ENCODE results near the gene PARP16. TPM values are rescaled to one million over a fixed set of nuclear protein-coding genes. Genes with fewer than 3 reads are reported as not detected.

Gene PARP16
- total and polyA plus RNA-seq, 3 donors from 2014 or later, result 12.3 to 30.9 (median 24.3) TPM

DNA sequence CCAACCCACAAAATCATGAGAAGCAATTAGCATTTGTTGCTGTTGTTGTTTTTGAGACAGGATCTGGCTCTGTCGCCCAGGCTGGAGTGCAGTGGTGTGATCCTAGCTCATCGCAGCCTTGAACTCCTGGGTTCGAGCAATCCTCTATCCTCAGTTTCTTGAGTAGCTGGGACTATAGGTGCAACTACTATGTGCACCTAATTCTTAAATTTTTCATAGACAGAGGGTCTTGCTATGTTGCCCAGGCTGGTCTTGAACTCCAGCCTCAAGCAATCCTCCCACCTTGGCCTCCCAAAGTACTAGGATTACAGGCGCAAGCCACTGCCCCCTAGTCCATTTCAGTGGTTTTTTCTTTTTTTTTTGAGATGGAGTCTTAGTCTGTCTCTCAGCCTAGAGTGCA is 18.3 kb downstream of the PARP16 start:
- Histone ChIP-seq H3K27ac (no peak overlapping the region), H3K4me1 (peaks cover 9% of the 10 kb centered on the region), H3K9me3 (no peaks in the 10 kb centered on the region), H3K4me3 (no peak overlapping the region), H3K27me3 (no peaks in the 10 kb centered on the region), H3K36me3 (ENCODE audit: low read depth, missing control alignments) (no peaks in the 10 kb centered on the region)
- 98 to 100% methylated on average over 4 of the region's 4 CpGs for WGBS, 2 donors
- no peak for DNase-seq
- no peak for TF ChIP-seq POLR2A (IDR thresholded peaks at IDR 0.05)
- TF ChIP-seq, protein P1, sequence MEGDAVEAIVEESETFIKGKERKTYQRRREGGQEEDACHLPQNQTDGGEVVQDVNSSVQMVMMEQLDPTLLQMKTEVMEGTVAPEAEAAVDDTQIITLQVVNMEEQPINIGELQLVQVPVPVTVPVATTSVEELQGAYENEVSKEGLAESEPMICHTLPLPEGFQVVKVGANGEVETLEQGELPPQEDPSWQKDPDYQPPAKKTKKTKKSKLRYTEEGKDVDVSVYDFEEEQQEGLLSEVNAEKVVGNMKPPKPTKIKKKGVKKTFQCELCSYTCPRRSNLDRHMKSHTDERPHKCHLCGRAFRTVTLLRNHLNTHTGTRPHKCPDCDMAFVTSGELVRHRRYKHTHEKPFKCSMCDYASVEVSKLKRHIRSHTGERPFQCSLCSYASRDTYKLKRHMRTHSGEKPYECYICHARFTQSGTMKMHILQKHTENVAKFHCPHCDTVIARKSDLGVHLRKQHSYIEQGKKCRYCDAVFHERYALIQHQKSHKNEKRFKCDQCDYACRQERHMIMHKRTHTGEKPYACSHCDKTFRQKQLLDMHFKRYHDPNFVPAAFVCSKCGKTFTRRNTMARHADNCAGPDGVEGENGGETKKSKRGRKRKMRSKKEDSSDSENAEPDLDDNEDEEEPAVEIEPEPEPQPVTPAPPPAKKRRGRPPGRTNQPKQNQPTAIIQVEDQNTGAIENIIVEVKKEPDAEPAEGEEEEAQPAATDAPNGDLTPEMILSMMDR (IDR thresholded peaks at IDR 0.05), result no peak
- intact Hi-C loops (cut with DNase I; ENCODE audit: low total_unique reads), result no loop called here

DNA sequence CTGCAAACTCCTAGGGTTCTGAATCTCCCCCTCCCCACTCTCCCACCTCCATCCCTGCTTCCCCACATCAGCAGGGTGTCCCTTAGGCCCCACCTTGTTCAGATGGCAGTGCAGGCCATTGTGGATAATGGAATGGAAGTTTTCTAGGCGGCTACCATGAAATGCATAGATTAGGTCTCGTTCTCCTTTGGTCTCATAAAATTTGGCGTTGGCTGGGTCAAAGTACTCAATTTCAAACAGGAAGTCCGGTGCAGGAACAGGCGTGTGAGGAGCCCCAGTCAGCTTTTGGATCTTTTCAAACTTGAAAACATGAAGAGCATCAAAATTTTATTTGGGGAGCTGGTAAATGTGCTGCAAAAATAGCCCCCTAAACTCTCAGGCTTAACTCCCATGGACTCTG is 20.2 kb downstream of the PARP16 start:
- no peaks in the 10 kb centered on the region for H3K27me3 ChIP-seq
- H3K4me3 ChIP-seq, result no peak overlapping the region
- no peaks in the 10 kb centered on the region for H3K36me3 ChIP-seq (ENCODE audit: low read depth, missing control alignments)
- TF ChIP-seq, protein P1 (IDR thresholded peaks at IDR 0.05), result no peak
- no peak for TF ChIP-seq POLR2A (IDR thresholded peaks at IDR 0.05)
- intact Hi-C loops (cut with DNase I; ENCODE audit: low total_unique reads), result no loop called here
- H3K9me3 ChIP-seq, result no peaks in the 10 kb centered on the region
- DNase-seq, result no peak
- peaks cover 3% of the 10 kb centered on the region for H3K4me1 ChIP-seq
- no peak overlapping the region for H3K27ac ChIP-seq
- 92 to 98% methylated on average over 5 of the region's 5 CpGs for WGBS, 2 donors

DNA sequence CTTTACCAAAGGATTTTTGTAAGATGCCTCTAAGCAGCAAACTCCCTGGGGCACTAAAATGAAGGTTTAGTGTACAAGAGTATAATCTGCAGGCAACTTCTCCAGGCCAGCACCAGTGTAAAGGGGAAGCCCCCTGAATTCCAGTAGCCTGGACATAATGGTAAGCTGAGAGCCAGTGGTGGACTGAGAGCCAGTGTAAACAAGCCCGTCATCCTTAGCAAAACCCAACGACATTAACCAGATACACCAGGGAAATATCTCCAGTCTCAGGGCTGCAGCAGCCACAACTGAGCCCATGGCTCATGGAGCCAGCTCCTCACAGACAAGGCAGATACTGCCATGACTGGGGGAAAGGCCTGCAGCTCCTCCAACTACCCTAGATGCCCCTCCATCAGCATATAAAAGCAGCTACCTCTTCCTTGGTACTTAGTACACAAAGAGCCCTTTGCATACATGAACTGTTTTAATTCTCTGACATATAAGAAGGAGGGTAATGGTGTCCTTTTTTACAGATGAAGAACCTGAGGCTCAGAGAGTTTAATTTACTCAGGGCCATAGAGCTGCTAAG is 21.7 kb downstream of the PARP16 start:
- intact Hi-C loops (cut with DNase I; ENCODE audit: low total_unique reads), result no loop called here
- H3K27me3 ChIP-seq, result no peaks in the 10 kb centered on the region
- H3K4me3 ChIP-seq, result no peak overlapping the region
- no peaks in the 10 kb centered on the region for H3K9me3 ChIP-seq
- DNase-seq, result no peak
- H3K36me3 ChIP-seq (ENCODE audit: low read depth, missing control alignments), result no peaks in the 10 kb centered on the region
- H3K27ac ChIP-seq, result no peak overlapping the region
- WGBS, 2 donors, result 45 to 94% methylated on average over 2 of the region's 2 CpGs
- TF ChIP-seq POLR2A (IDR thresholded peaks at IDR 0.05), result no peak
- TF ChIP-seq, protein P1 (IDR thresholded peaks at IDR 0.05), result no peak
- no peaks in the 10 kb centered on the region for H3K4me1 ChIP-seq

DNA sequence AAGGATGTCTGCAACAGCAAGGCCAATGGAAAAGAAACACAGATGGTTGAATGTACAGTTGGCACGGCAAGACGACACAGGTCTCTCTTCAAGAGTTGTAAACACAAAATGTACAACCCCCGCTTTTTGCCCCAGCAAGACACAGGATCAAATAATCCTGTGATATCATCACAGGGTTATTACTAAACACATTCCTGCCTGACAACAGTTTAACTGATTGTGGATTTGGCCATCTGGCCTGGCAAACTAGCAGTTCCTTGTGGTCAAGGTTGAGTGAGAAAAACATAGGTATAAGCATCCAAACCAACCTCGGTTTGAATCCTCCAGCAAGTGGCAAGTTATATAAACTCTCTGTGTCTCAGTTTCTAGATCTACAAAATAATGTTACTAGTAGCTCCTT is 23.4 kb downstream of the PARP16 start:
- Histone ChIP-seq H3K4me1 (no peaks in the 10 kb centered on the region), H3K9me3 (no peaks in the 10 kb centered on the region), H3K36me3 (ENCODE audit: low read depth, missing control alignments) (no peaks in the 10 kb centered on the region), H3K27ac (no peak overlapping the region), H3K27me3 (no peaks in the 10 kb centered on the region), H3K4me3 (no peak overlapping the region)
- TF ChIP-seq POLR2A (IDR thresholded peaks at IDR 0.05), result no peak
- TF ChIP-seq, protein P1 (IDR thresholded peaks at IDR 0.05), result no peak
- no peak for DNase-seq
- 84 to 92% methylated on average over 4 of the region's 4 CpGs for WGBS, 2 donors
- intact Hi-C loops (cut with DNase I; ENCODE audit: low total_unique reads), result no loop called here

DNA sequence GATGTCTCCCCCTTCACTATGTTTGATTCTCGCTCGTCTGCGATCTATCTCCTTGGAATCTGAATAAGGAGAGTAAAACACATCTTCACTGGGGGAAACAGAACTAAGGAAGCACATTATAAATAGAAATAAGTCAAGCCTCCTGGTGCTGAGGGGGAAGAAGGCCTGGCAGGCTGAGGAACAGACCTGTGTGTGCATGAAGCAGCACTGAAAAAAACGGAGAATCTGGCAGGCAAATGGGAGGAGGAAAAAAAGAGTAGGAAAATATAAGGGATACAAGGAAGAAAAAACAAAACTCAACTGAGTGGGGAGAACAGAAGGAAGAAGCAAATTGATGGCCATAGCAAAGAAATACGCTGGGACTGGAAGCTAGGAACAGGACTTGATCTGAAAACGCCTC is 25.7 kb downstream of the PARP16 start:
- Histone ChIP-seq H3K4me3 (no peak overlapping the region), H3K36me3 (ENCODE audit: low read depth, missing control alignments) (no peaks in the 10 kb centered on the region), H3K27ac (no peak overlapping the region), H3K4me1 (no peaks in the 10 kb centered on the region), H3K27me3 (no peaks in the 10 kb centered on the region), H3K9me3 (no peaks in the 10 kb centered on the region)
- intact Hi-C loops (cut with DNase I; ENCODE audit: low total_unique reads), result no loop called here
- no peak for DNase-seq
- WGBS, 2 donors, result 88 to 92% methylated on average over 6 of the region's 6 CpGs
- TF ChIP-seq POLR2A (IDR thresholded peaks at IDR 0.05), result no peak
- TF ChIP-seq, protein P1 (IDR thresholded peaks at IDR 0.05), result no peak

Data from testis (tissue), 3 donors.